ENCODE measurements around the gene TMED8. TPM values are rescaled to one million over a fixed set of nuclear protein-coding genes. Genes with fewer than 3 reads are reported as not detected.

Gene TMED8
- total and polyA plus RNA-seq, 10 of the 15 experiments (the other 5 are each of a cell fraction or from before 2014, with no cell fraction given) = 7.3 to 39.1 (median 26.1) TPM

GRCh38 chr14:77314539-77315457 is 62.1 kb downstream of the TMED8 start:
- Histone ChIP-seq H3K4me3 (no peak overlapping the region), H4K20me1 (ENCODE audit: control insufficient read depth, insufficient read depth) (no peaks in the 10 kb centered on the region), H3K27ac (ENCODE audit: control insufficient read depth, insufficient read depth) (no peak overlapping the region), H3K79me2 (ENCODE audit: control insufficient read depth, insufficient read depth, low read length) (no peaks in the 10 kb centered on the region; the same call in 1 of the 2 replicates), H3K27me3 (replicated peaks in 1 of 2; ENCODE audit: control insufficient read depth in 2 of 2, insufficient read depth in 2 of 2, low read length in 1 of 2) (no peaks in the 10 kb centered on the region), H3K9ac (ENCODE audit: control insufficient read depth, insufficient read depth, low read length) (no peak overlapping the region), H3K9me3 (replicated peaks; ENCODE audit: control insufficient read depth, insufficient read depth, low read length) (no peaks in the 10 kb centered on the region), H2AFZ (ENCODE audit: control insufficient read depth, low read depth, low read length) (no peak overlapping the region), H3K4me1 (ENCODE audit: control insufficient read depth, insufficient read depth, low read length) (no peaks in the 10 kb centered on the region), H3K36me3 (ENCODE audit: control insufficient read depth in 2 of 2, insufficient read depth in 2 of 2, low read length in 1 of 2) (no peaks in the 10 kb centered on the region; a peak in 1 of 4 replicates), H3K4me2 (ENCODE audit: control insufficient read depth, insufficient read depth) (no peak overlapping the region)
- CTCF ChIA-PET = interaction anchor here (1.0 to 7.5 kb wide), 39 partner anchors 8 to 442 kb away, joined by 3 to 159 read pairs (median 7); partner anchors contain the start of genes SAMD15, TMED8 and VIPAS39
- no peak for ATAC-seq
- no peak for FAIRE-seq
- SMC1A ChIA-PET (ENCODE audit: uncharacterized antibody, unreplicated experiment) = interaction anchor here (0.7 to 3.6 kb wide), 21 partner anchors 7 to 605 kb away, joined by 3 to 45 read pairs (median 6); no protein-coding TSS in a partner anchor
- WGBS (ENCODE audit: insufficient coverage, insufficient replicate concordance, low lambda C conversion rate, missing lambda C conversion rate) = 70% methylated on average over 10 of the region's 10 CpGs
- no TSS peak for BruUV-seq (replicated peaks)
- TF ChIP-seq IRF3 (IDR thresholded peaks at IDR 0.05) (no peak), ASH2L (IDR thresholded peaks at IDR 0.05; ENCODE audit: borderline replicate concordance, low read depth) (no peak), BRCA1 (IDR thresholded peaks at IDR 0.05; ENCODE audit: low read depth, low read length) (no peak), ZSCAN29 (IDR thresholded peaks at IDR 0.05) (no peak), SRF (IDR thresholded peaks at IDR 0.05; ENCODE audit: low read depth in 2 of 2, low read length in 2 of 2) (no peak), NFIC (IDR thresholded peaks at IDR 0.05; ENCODE audit: low read depth, low read length) (no peak), GABPA (IDR thresholded peaks at IDR 0.05; ENCODE audit: low read depth) (no peak), WRNIP1 (IDR thresholded peaks at IDR 0.05; ENCODE audit: borderline replicate concordance, low read depth, low read length) (no peak), RFX5 (IDR thresholded peaks at IDR 0.05; ENCODE audit: low read depth, low read length) (no peak), MTA3 (IDR thresholded peaks at IDR 0.05; ENCODE audit: borderline replicate concordance, low read length) (no peak), RUNX3 (IDR thresholded peaks at IDR 0.05; ENCODE audit: low read length) (no peak), CHD4 (IDR thresholded peaks at IDR 0.05) (no peak), CBX5 (IDR thresholded peaks at IDR 0.05; ENCODE audit: low read depth) (no peak)
- POLR2A ChIA-PET = interaction anchor here (0.5 to 0.9 kb wide), 2 partner anchors 164 to 473 kb away, joined by 3 read pairs; no protein-coding TSS in a partner anchor
- intact Hi-C loops (cut with micrococcal nuclease; ENCODE audit: unreplicated experiment) = loop anchor here (5.0 kb wide), 1 partner anchor 442 kb away; no protein-coding TSS in a partner anchor
- in situ Hi-C loops (cut with MboI) = loop anchor here (5.0 kb wide), 2 partner anchors 162 to 447 kb away; no protein-coding TSS in a partner anchor
- DNase-seq (ENCODE audit: low read depth, low spot score) = no peak
- RAD21 ChIA-PET (ENCODE audit: unreplicated experiment) = interaction anchor here (1.1 to 3.0 kb wide), 12 partner anchors 8 to 442 kb away, joined by 3 to 48 read pairs (median 11); partner anchors contain the start of genes AHSA1 and VIPAS39
